Measurements from ENCODE around the gene NES. TPM values are rescaled to one million over a fixed set of nuclear protein-coding genes. Genes with fewer than 3 reads are reported as not detected.

Gene NES
- total and polyA plus RNA-seq, 12 donors = 46.8 to 389 (median 177) TPM

DNA sequence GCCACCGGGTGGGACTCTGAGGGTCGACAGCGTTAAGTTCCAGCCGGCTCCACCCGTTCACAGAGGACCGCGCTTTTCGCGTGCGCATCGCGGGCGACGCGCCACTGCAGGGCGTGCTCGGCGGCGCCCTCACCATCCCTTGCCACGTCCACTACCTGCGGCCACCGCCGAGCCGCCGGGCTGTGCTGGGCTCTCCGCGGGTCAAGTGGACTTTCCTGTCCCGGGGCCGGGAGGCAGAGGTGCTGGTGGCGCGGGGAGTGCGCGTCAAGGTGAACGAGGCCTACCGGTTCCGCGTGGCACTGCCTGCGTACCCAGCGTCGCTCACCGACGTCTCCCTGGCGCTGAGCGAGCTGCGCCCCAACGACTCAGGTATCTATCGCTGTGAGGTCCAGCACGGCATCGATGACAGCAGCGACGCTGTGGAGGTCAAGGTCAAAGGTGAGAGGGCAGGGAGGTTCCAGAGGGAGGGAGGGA lies 30.4 kb downstream of the NES start:
- Histone ChIP-seq H3K4me3 (no peak overlapping the region), H3K36me3 (no peaks in the 10 kb centered on the region), H3K9me3 (no peaks in the 10 kb centered on the region), H3K27ac (no peak overlapping the region), H3K4me1 (peaks cover 2 to 9% (median 8%) of the 10 kb centered on the region in 9 donors), H3K27me3 (peaks cover 0 to 81% (median 66%) of the 10 kb centered on the region in 7 donors)
- WGBS, 2 donors = 15 to 21% methylated on average over 51 of the region's 51 CpGs
- DNase-seq (no peak), ATAC-seq (no peak)
- intact Hi-C loops (cut with DNase I) = no loop called here
- TF ChIP-seq, protein P1, sequence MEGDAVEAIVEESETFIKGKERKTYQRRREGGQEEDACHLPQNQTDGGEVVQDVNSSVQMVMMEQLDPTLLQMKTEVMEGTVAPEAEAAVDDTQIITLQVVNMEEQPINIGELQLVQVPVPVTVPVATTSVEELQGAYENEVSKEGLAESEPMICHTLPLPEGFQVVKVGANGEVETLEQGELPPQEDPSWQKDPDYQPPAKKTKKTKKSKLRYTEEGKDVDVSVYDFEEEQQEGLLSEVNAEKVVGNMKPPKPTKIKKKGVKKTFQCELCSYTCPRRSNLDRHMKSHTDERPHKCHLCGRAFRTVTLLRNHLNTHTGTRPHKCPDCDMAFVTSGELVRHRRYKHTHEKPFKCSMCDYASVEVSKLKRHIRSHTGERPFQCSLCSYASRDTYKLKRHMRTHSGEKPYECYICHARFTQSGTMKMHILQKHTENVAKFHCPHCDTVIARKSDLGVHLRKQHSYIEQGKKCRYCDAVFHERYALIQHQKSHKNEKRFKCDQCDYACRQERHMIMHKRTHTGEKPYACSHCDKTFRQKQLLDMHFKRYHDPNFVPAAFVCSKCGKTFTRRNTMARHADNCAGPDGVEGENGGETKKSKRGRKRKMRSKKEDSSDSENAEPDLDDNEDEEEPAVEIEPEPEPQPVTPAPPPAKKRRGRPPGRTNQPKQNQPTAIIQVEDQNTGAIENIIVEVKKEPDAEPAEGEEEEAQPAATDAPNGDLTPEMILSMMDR (IDR thresholded peaks at IDR 0.05) = no peak

DNA sequence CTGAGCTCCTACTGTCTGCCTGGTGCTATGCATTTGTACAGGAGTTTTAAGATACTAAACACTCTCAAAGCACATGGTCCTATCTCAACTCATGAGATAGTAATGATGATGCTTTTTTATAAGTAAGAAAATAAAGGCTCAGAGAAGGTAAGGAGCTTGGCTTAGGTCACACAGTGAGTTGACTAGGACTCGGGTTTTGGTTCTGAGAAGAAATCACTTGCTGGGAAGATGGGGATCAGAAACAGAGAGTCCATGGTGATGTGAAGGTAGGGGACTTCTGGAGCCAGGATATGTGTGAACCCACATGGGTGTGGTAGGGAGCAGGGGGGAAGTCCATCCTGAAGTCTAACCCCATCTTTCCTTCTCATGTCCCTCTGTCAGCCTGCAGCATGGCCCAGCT lies 31.5 kb downstream of the NES start:
- WGBS, 2 donors = 91 to 93% methylated on average over 1 of the region's 1 CpG
- intact Hi-C loops (cut with DNase I) = no loop called here

DNA sequence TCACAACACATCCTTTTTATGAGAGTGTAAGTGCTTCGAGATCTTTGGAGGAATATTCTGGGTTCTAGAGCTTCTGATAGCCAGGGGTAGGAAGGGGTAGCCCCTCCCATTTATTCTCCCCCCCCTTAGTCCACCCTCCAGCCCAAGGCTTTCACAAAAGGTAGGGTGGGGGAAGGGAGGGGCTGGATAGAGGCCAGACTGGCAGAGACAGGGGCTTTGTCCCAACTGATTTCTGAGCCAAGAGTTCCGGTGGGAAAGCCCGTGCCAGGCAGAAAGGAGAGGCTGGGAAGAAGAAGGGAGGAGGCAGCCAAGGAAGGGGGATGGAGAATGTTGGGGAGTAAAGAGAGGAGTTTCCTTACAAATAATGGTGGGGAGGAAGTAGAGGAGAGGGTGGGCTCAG lies 32.2 kb downstream of the NES start:
- TF ChIP-seq, protein P1 (IDR thresholded peaks at IDR 0.05) = no peak
- no peak for ATAC-seq
- intact Hi-C loops (cut with DNase I) = no loop called here
- no peaks in the 10 kb centered on the region for H3K36me3 ChIP-seq
- H3K4me1 ChIP-seq = peaks cover 6 to 20% (median 15%) of the 10 kb centered on the region in 9 donors
- DNase-seq = no peak
- H3K27ac ChIP-seq = no peak overlapping the region
- H3K9me3 ChIP-seq = no peaks in the 10 kb centered on the region
- H3K27me3 ChIP-seq = peaks cover 4 to 87% (median 76%) of the 10 kb centered on the region in 7 donors
- no peak overlapping the region for H3K4me3 ChIP-seq
- WGBS, 2 donors = 61 to 72% methylated on average over 3 of the region's 3 CpGs

More for the DNA sequence above, 31.5 kb downstream of the NES start:
- peaks cover 6 to 19% (median 15%) of the 10 kb centered on the region in 9 donors for H3K4me1 ChIP-seq
- no peak for DNase-seq
- no peak overlapping the region for H3K27ac ChIP-seq
- no peak overlapping the region for H3K4me3 ChIP-seq
- no peak for ATAC-seq
- TF ChIP-seq, protein P1 (IDR thresholded peaks at IDR 0.05) = no peak
- no peaks in the 10 kb centered on the region for H3K9me3 ChIP-seq
- peaks cover 0 to 81% (median 71%) of the 10 kb centered on the region in 7 donors for H3K27me3 ChIP-seq
- no peaks in the 10 kb centered on the region for H3K36me3 ChIP-seq

DNA sequence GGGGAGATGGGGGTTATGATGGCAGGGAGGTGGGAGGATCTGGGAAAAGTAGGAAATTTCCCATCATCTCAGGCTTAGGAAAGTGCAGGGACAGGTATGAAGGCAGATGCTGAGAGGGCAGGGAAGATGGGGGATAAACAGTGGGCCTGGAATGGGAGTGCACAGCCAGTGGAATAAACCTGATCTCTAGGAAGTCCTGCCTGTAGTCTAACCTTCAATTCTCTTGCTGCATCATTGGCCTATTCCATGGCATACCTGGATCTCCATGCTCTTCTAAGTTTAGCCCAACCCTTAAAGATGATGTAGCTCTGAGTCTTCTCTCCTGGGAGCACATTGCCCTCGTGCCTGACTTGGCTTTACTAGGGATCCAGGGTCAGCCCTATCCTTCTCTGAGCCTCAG lies 32.6 kb downstream of the NES start:
- no peaks in the 10 kb centered on the region for H3K36me3 ChIP-seq
- no peaks in the 10 kb centered on the region for H3K9me3 ChIP-seq
- intact Hi-C loops (cut with DNase I) = no loop called here
- H3K27me3 ChIP-seq = peaks cover 6 to 91% (median 80%) of the 10 kb centered on the region in 7 donors
- DNase-seq (no peak), ATAC-seq (no peak)
- TF ChIP-seq, protein P1 (IDR thresholded peaks at IDR 0.05) = no peak
- H3K27ac ChIP-seq = no peak overlapping the region
- no peak overlapping the region for H3K4me3 ChIP-seq
- 46 to 63% methylated on average over 1 of the region's 1 CpG for WGBS, 2 donors
- H3K4me1 ChIP-seq = peaks cover 6 to 20% (median 15%) of the 10 kb centered on the region in 9 donors

Data from heart right ventricle (tissue), 16 donors.